IMR-90 (cell line): ENCODE results near the gene ROCK1. TPM values are rescaled to one million over a fixed set of nuclear protein-coding genes. Genes with fewer than 3 reads are reported as not detected.

Experiments
- ATAC-seq: fragments of 200-7000 bp; cut with Tn5 transposase; 2 replicates; pipeline ENCODE4 v1.9.1; 2020; ENCODE audit warnings: low read depth, mild to moderate bottlenecking, moderate library complexity
- BruUV-seq: library from RNA; stranded (reverse); fragments of 400-500 nt; replicated peaks from 2 replicates; lab custom pipeline; 2021; lab: Mats Ljungman, UMichigan
- CTCF ChIA-PET: fragments of 300-600 bp; formaldehyde crosslinking; extraction: SDS; loops from one replicate; lab custom pipeline; 2021; ENCODE audit warnings: antibody characterized with exemption; lab: Yijun Ruan, JAX
- POLR2A ChIA-PET: fragments of 300-600 bp; sonication (Branson Sonifier 250); formaldehyde crosslinking; loops from one replicate; lab custom pipeline; 2022; ENCODE audit warnings: antibody characterized with exemption; ENCODE audit not compliant: unreplicated experiment; lab: Charles Lee
- DNase-seq: peaks from one replicate; pipeline ENCODE4 v3.0.0; 2013
- H2AFZ ChIP-seq: replicated peaks from 2 replicates; pipeline ENCODE3; 2013; ENCODE audit warnings: low read length, mild to moderate bottlenecking; ENCODE audit not compliant: poor library complexity
- H2AK5ac ChIP-seq: 2 replicates; pipeline ENCODE4 v1.6.1; 2013; ENCODE audit warnings: low read depth, low read length, inconsistent platforms
- H2AK9ac ChIP-seq: replicated peaks from 2 replicates; pipeline ENCODE3; 2013; ENCODE audit warnings: mild to moderate bottlenecking, low read depth, low read length, moderate library complexity; ENCODE audit not compliant: poor library complexity
- H2BK120ac ChIP-seq: 2 replicates; pipeline ENCODE4 v1.6.1; 2013; ENCODE audit warnings: low read depth, low read length, inconsistent platforms
- H2BK15ac ChIP-seq: 3 replicates; pipeline ENCODE4 v1.6.1; 2013; ENCODE audit warnings: low read depth, low read length, inconsistent platforms
- H2BK20ac ChIP-seq: 2 replicates; pipeline ENCODE4 v1.6.1; 2013; ENCODE audit warnings: low read depth, mild to moderate bottlenecking, inconsistent platforms, low read length, moderate library complexity
- H2BK5ac ChIP-seq: 2 replicates; pipeline ENCODE4 v1.6.1; 2013; ENCODE audit warnings: mild to moderate bottlenecking, low read depth, low read length, inconsistent platforms; ENCODE audit not compliant: poor library complexity, severe bottlenecking
- H3K14ac ChIP-seq: replicated peaks from 2 replicates; pipeline ENCODE4 v1.6.1; 2013; ENCODE audit warnings: low read depth, low read length, inconsistent platforms
- H3K18ac ChIP-seq: 2 replicates; pipeline ENCODE4 v1.6.1; 2013; ENCODE audit warnings: low read depth, low read length, control low read depth
- H3K23ac ChIP-seq: 2 replicates; pipeline ENCODE4 v1.6.1; 2013; ENCODE audit warnings: low read depth, low read length, inconsistent platforms
- H3K27ac ChIP-seq: 2 replicates; pipeline ENCODE4 v1.5.1; 2013; ENCODE audit warnings: mild to moderate bottlenecking, control low read depth, low read length; ENCODE audit not compliant: insufficient read depth
- H3K27me3 ChIP-seq: 2 replicates; pipeline ENCODE4 v1.6.1; 2013; ENCODE audit warnings: low read length; ENCODE audit not compliant: control insufficient read depth, insufficient read depth
- H3K36me3 ChIP-seq: 2 replicates; pipeline ENCODE4 v1.6.1; 2013; ENCODE audit warnings: low read length, mixed read lengths; ENCODE audit not compliant: control insufficient read depth, insufficient read depth
- H3K4ac ChIP-seq: 2 replicates; pipeline ENCODE4 v1.6.1; 2013; ENCODE audit warnings: low read depth, low read length, inconsistent platforms
- H3K4me1 ChIP-seq: 2 replicates; pipeline ENCODE4 v1.6.1; 2013; ENCODE audit warnings: low read length, mixed read lengths; ENCODE audit not compliant: control insufficient read depth, insufficient read depth
- H3K4me2 ChIP-seq: 2 replicates; pipeline ENCODE4 v1.6.1; 2013; ENCODE audit warnings: low read depth, mild to moderate bottlenecking, control low read depth, low read length, moderate library complexity
- H3K4me3 ChIP-seq: 2 replicates; pipeline ENCODE4 v1.5.1; 2013; ENCODE audit warnings: low read depth, mild to moderate bottlenecking, control low read depth, low read length, moderate library complexity; ENCODE audit not compliant: insufficient read depth
- H3K56ac ChIP-seq: 2 replicates; pipeline ENCODE4 v1.6.1; 2013; ENCODE audit warnings: low read length, inconsistent platforms; ENCODE audit not compliant: insufficient read depth; ENCODE audit errors: extremely low read depth
- H3K79me1 ChIP-seq, 2 experiments: 2 replicates each; pipeline ENCODE4 v1.6.1; 2013; ENCODE audit warnings: low read length in 2 of 2, inconsistent platforms in 1 of 2, low read depth in 1 of 2
- H3K9ac ChIP-seq: 2 replicates; pipeline ENCODE4 v1.6.1; 2013; ENCODE audit warnings: low read depth, low read length, control low read depth
- H3K9me1 ChIP-seq: 2 replicates; pipeline ENCODE4 v1.6.1; 2013; ENCODE audit warnings: low read length, inconsistent platforms; ENCODE audit not compliant: insufficient read depth
- H3K9me3 ChIP-seq: 2 replicates; pipeline ENCODE4 v1.6.1; 2013; ENCODE audit warnings: low read length; ENCODE audit not compliant: control insufficient read depth, insufficient read depth
- H4K20me1 ChIP-seq: 2 replicates; pipeline ENCODE4 v1.6.1; 2013; ENCODE audit warnings: low read length, inconsistent platforms; ENCODE audit not compliant: insufficient read depth
- H4K5ac ChIP-seq: 2 replicates; pipeline ENCODE4 v1.6.1; 2013; ENCODE audit warnings: mild to moderate bottlenecking, low read depth, low read length, control low read depth
- H4K8ac ChIP-seq, 2 experiments: 2 replicates each; pipeline ENCODE4 v1.6.1; 2013; ENCODE audit warnings: low read depth in 2 of 2, low read length in 2 of 2, control low read depth in 1 of 2, inconsistent platforms in 1 of 2
- H4K91ac ChIP-seq: 2 replicates; pipeline ENCODE4 v1.6.1; 2013; ENCODE audit warnings: low read depth, low read length, inconsistent platforms; ENCODE audit not compliant: insufficient read depth
- BHLHE40 ChIP-seq: fragments of 150-350 bp; IDR thresholded peaks from 2 replicates; pipeline ENCODE4 v1.6.1; 2016; ENCODE audit warnings: mild to moderate bottlenecking, low read depth, low read length
- CEBPB ChIP-seq: IDR thresholded peaks from 2 replicates; pipeline ENCODE4 v1.6.1; 2012; ENCODE audit warnings: low read depth, low read length, improper control_type of control experiment
- MAZ ChIP-seq: IDR thresholded peaks from 2 replicates; pipeline ENCODE4 v1.6.1; 2012; ENCODE audit warnings: low read depth, mild to moderate bottlenecking, low read length, improper control_type of control experiment, moderate library complexity, borderline replicate concordance
- WGBS, 2 experiments: methylation state at CpG; one replicate each; pipeline versions ENCODE4 v1.1.5 to v1.1.7; 2013; ENCODE audit warnings: missing lambda C conversion rate in 2 of 2; ENCODE audit not compliant: insufficient read length in 1 of 2; ENCODE audit errors: extremely low coverage in 2 of 2; 5-methylcytosine and 5-hydroxymethylcytosine counted together
- dilution Hi-C: fragments of 300-500 bp; cut with HindIII; formaldehyde crosslinking; loops from one replicate; pipeline ENCODE4 v1.14.3; 2018; ENCODE audit warnings: low sequenced_read_pairs; ENCODE audit not compliant: unreplicated experiment
- in situ Hi-C: fragments of 300-500 bp; cut with MboI; formaldehyde crosslinking; loops from 3 replicates; pipeline ENCODE4 v1.14.3; 2019; ENCODE audit warnings: low sequenced_read_pairs, inconsistent platforms, mixed read lengths
- intact Hi-C: fragments of 100-400 bp; cut with micrococcal nuclease; formaldehyde crosslinking; loops from 2 replicates; pipeline ENCODE4 v1.10.0; 2022
- polyA plus RNA-seq, 3 experiments: library from polyadenylated mRNA; depleted of rRNA; stranded (reverse); fragments of >200 nt; gene quantifications; 2 replicates each; pipeline ENCODE4 v1.2.3, GENCODE V29; 2012; ENCODE audit warnings: low replicate concordance in 1 of 3
- total RNA-seq: library from RNA; depleted of rRNA; stranded (reverse); fragments of >200 nt; gene quantifications from 2 replicates; pipeline ENCODE4 v1.2.3, GENCODE V29; 2012

Gene ROCK1
- total and polyA plus RNA-seq, 2 of the 4 experiments (the other 2 are of a cell fraction), result 9.9 to 17.0 TPM

DNA sequence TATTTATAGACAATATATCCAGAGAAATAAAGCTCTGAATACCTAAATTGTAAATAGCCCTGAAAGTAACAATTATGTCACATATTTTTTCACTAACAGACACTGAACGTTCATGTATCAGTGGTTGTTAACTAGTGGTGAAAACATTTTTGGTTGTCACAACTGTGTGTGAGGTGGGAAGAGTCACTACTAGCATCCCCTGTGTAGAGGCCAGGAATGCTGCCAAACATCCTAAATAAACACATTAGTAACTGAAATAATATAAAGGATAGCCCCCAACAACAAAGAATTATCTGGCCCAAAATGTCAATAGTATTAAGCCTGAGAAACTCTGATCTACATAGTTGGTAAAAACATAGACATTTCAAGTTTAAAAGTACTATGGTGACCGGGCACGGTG is 64.5 kb downstream of the ROCK1 start:
- no peak overlapping the region for H3K56ac ChIP-seq
- no peaks in the 10 kb centered on the region for H3K9me3 ChIP-seq
- no peak overlapping the region for H3K23ac ChIP-seq
- H3K9ac ChIP-seq, result no peak overlapping the region
- no peak overlapping the region for H2AK5ac ChIP-seq
- no peak overlapping the region for H3K4me2 ChIP-seq
- TF ChIP-seq CEBPB (no peak), BHLHE40 (no peak), MAZ (no peak)
- H3K36me3 ChIP-seq, result peaks cover 1% of the 10 kb centered on the region; the same call in 1 of the 2 replicates
- BruUV-seq, result no TSS peak
- no peaks in the 10 kb centered on the region for H3K27me3 ChIP-seq
- DNase-seq (no peak), ATAC-seq (no peak)
- no peak overlapping the region for H3K27ac ChIP-seq
- H2BK15ac ChIP-seq, result no peak overlapping the region
- no peak overlapping the region for H2BK5ac ChIP-seq
- no peak overlapping the region for H3K18ac ChIP-seq
- H4K91ac ChIP-seq, result no peak overlapping the region
- no peak overlapping the region for H3K4me3 ChIP-seq
- no peak overlapping the region for H4K5ac ChIP-seq
- H3K79me1 ChIP-seq, result peaks cover 26 to 39% of the 10 kb centered on the region in 2 experiments
- no peak overlapping the region for H2AK9ac ChIP-seq
- no peaks in the 10 kb centered on the region; the same call in none of the 2 replicates for H3K9me1 ChIP-seq
- dilution Hi-C loops (no loop called here), intact Hi-C loops (loop anchor here (5.0 kb wide), 1 partner anchor 35 kb away; no protein-coding TSS in a partner anchor), in situ Hi-C loops (no loop called here)
- 93% methylated on average over 2 of the region's 3 CpGs; no CpG with 5 or more reads in 1 of the 2 experiments for WGBS, 2 experiments
- H2AFZ ChIP-seq, result no peak overlapping the region
- H3K14ac ChIP-seq, result no peak overlapping the region
- ChIA-PET POLR2A (no interaction called here), CTCF (no interaction called here)
- peaks cover 4% of the 10 kb centered on the region for H3K4me1 ChIP-seq
- H4K20me1 ChIP-seq, result peaks cover 15% of the 10 kb centered on the region; the same call in 1 of the 2 replicates
- H2BK120ac ChIP-seq, result no peak overlapping the region
- no peak overlapping the region for H3K4ac ChIP-seq
- H4K8ac ChIP-seq, result no peak overlapping the region
- H2BK20ac ChIP-seq, result no peak overlapping the region
